AG10803 (cell line): ENCODE data around the gene UROD.
"Not testable (repeated sequence)": the region's sequence is repeated elsewhere in the genome, so short reads cannot be mapped to it uniquely, and the experiment has no call there.

Experiments used
- DNase-seq: peaks from one replicate; pipeline ENCODE4 v3.0.0; 2010; ENCODE audit warnings: low read depth
- H3K4me3 ChIP-seq: 2 replicates; pipeline ENCODE4 v1.5.1; 2011; ENCODE audit warnings: mild to moderate bottlenecking, low read length, control low read depth
- TF ChIP-seq, protein P1 (sequence below): conservative IDR thresholded peaks from 2 replicates; pipeline ENCODE4 v1.5.1; 2011; ENCODE audit warnings: mild to moderate bottlenecking, low read length, control low read depth, inconsistent platforms

The UROD gene

DNA sequence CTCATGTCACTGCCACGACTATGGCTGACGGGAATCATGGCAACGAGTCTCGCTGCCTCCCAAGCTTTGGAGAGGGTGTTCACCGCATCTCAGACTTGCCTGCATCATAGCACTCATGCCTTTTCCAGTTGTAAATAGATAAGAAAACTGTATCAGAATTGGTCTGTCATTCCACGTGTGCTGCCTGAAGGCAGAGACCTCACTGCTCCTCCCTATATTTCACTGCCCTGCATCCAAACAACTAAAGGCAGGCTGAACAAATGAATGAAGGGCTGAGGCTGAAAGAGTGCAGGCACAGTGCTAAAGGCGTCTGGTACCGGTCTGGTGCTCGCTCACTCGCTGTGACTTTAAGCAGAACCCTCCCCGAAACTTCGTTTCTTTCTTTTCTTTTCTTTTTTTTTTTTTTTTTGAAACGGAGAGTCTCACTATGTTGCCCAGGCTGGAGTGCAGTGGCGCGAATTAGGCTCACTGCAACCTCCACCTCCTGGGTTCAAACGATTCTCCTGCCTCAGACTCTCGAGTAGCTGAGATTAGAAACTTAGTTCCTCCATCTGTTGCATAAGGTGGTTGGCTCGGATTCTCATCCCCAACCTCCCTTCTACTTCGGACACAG, 26.2 kb upstream of the UROD start:
- H3K4me3 ChIP-seq, result peak overlapping the region; percentile 95
- TF ChIP-seq, protein P1, sequence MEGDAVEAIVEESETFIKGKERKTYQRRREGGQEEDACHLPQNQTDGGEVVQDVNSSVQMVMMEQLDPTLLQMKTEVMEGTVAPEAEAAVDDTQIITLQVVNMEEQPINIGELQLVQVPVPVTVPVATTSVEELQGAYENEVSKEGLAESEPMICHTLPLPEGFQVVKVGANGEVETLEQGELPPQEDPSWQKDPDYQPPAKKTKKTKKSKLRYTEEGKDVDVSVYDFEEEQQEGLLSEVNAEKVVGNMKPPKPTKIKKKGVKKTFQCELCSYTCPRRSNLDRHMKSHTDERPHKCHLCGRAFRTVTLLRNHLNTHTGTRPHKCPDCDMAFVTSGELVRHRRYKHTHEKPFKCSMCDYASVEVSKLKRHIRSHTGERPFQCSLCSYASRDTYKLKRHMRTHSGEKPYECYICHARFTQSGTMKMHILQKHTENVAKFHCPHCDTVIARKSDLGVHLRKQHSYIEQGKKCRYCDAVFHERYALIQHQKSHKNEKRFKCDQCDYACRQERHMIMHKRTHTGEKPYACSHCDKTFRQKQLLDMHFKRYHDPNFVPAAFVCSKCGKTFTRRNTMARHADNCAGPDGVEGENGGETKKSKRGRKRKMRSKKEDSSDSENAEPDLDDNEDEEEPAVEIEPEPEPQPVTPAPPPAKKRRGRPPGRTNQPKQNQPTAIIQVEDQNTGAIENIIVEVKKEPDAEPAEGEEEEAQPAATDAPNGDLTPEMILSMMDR, result no peak
- no peak for DNase-seq

DNA sequence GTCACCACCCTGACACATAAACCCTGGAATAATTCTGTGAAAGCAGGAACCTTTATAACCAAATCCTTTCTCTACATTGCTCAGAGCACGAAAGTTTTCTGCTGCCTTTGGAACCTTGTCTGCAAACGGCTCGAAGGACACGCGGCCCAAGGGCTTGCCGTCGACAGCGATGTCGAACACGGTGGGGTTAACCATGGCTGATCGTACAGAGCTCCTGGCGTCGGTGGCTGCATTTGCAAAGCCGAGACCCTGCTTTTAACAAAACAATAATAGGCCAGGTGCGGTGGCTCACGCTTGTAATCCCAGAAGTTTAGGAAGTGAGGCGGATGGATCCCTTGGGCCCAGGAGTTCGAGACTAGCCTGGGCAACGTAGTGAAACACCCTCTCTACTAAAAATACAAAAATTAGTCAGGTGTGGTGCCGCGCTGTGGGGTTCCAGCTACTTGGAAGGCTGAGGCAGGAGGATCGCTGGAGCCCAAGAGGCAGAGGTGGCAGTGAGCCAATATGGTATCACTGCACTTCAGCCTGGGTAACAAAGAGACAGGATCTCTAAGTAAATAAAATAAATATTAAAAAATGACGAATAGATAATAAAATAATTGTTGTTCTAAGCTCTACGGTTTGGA, 23.4 kb upstream of the UROD start:
- DNase-seq, result no peak
- TF ChIP-seq, protein P1, result no peak
- no peak overlapping the region for H3K4me3 ChIP-seq

DNA sequence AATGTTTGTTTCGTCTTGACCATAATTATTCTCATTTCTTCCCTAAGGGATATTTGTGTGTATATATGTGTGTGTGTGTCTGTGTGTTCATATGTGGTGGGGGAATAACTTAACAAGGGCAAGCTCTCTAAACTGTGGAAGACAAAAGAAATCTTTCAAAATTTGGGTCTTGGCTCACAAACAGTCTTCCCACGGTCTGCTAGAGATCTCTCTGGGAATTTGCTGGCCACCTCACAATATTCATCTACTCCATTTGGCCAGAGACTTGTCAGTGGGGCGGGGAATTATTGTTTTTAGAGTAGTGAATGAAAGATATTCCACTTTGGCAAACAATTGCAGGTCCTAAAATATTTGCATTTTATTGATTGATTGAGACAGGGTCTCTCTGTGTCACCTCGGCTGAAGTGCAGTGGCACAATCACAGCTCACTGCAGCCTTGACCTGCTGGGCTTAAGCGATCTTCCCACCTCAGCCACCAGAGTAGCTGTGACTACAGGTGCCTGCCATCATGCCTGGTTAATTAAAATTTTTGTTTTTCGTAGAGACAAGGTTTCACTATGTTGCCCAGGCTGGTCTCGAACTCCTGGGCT, 17.6 kb upstream of the UROD start:
- no peak for DNase-seq
- TF ChIP-seq, protein P1, result no peak
- H3K4me3 ChIP-seq, result no peak overlapping the region

DNA sequence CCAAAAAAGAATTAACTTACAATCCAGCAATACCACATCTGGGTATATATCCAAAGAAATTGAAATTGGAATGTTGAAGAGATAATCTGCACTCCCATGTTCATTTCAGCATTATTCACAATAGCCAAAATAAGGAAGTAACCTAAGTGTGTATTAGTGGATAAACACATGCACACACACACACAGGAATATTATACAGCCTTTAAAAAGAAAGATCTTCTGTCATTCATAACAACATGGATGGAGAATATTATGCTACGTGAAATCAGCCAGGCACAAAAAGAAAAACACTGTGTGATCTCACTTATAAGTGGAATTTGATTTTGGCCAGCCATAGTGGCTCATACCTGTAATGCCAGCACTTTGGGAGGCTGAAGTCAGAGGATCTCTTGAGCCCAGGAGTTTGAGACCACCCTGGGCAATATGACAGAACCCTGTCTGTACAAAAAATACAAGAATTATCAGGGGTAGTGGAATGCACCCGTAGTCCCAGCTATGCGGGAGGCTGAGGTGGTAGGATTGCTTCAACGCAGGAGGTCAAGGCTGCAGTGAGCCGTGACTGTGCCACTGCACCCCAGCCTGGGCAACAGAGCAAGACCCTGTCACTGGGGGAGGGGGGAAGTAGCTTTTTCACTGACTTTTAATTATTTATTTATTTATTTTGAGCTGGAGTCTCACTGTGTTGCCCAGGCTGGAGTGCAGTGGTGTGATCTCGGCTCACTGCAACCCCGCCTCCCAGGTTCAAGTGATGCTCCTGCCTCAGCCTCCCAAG, 16.4 kb upstream of the UROD start:
- no peak for DNase-seq
- H3K4me3 ChIP-seq, result no peak overlapping the region
- TF ChIP-seq, protein P1, result no peak

DNA sequence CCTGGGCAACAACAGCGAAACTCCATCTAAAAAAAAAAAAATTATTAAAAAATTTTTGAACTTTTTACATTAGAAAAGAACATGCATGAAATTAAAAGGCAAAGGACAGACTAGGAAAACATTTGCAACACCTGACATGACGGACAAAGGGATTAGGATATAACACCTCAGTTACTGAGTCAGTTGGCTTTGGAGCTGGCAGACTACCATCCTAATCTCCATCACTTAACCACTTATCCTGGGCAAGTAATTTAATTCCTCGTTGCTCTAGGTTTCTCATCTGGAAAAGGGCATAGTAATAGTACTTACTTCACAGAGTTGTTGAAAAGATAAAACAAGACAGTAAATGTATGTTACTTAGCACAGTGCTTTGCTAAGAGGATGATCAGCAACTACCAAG, 12.8 kb upstream of the UROD start:
- TF ChIP-seq, protein P1, result no peak
- no peak overlapping the region for H3K4me3 ChIP-seq
- no peak for DNase-seq

DNA sequence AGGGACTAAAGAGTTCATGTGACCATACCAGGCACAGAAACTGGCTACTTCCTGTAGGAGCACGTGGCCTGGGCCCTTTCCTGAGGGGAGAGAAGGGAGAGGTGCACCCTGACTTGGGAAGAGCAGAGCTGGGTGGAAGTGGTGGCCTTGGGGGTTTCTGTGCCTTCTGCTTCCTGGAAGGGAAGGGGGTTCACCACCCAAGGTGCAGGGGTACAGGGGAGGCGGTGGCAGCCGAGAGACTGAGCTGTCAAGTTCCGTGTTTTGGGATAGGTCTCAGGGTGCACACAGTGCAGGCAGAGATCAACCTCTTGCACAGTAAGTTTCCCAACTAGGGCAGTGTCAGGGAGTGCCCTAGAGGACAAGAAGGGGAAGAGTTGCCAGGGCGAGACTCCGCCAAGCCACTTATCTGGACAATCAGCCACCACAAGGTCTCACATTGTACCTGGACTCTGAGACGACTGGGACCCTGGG, 11.0 kb upstream of the UROD start:
- DNase-seq, result no peak
- TF ChIP-seq, protein P1, result no peak
- H3K4me3 ChIP-seq, result no peak overlapping the region

DNA sequence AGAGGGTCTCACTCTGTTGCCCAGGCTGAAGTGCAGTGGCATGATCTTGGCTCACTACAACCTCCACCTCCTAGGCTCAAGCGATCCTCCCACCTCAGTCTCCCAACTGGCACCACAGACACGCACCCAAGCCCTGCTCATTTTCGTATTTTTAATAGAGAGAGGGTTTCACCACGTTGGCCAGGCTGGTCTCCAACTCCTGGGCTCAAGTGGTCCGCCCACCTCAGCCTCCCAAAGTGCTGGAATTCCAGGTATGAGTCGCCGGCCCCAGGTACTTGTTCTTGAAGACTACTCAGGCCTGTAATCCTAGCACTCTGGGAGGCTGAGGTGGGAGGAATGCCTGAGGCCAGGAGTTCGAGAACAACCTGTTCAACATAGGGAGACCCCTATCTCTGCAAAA, 10.5 kb upstream of the UROD start:
- not testable (repeated sequence) for H3K4me3 ChIP-seq, DNase-seq
